NCI-H82 treated with DMSO at 0.1 percent for 48 hours (cell line): ENCODE measurements around the gene TMIGD3.
A peak's percentile ranks its signal among the peaks of the same experiment; 100 is the strongest.

Experiments
- DNase-seq: peaks from one replicate; lab custom pipeline; 2025; ENCODE audit not compliant: unreplicated experiment; lab: John Stamatoyannopoulos, UW

TMIGD3 gene

GRCh38 chr1:111475701-111476100, 27.7 kb downstream of the TMIGD3 start:
- no peak for DNase-seq

GRCh38 chr1:111474521-111474920, 28.9 kb downstream of the TMIGD3 start:
- DNase-seq = no peak

DNA sequence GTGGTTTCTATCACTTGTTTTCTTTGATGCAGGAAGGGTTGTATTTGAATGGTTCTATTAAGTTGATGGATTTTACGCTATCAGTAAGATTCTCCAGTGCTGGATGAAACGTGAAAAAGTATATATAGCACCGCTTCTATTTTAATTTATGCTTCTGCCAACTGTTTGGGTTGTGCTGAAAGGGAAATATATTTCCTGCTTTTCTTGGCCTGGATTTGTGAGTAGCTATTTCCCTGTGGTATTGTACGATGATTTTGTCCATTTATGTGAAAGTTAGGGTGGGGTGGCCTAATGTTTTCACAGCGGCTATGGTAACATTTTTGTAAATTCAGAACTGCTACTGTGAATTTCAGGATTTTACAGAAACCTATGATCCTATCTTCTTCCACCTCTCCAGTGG, 29.3 kb downstream of the TMIGD3 start:
- no peak for DNase-seq

DNA sequence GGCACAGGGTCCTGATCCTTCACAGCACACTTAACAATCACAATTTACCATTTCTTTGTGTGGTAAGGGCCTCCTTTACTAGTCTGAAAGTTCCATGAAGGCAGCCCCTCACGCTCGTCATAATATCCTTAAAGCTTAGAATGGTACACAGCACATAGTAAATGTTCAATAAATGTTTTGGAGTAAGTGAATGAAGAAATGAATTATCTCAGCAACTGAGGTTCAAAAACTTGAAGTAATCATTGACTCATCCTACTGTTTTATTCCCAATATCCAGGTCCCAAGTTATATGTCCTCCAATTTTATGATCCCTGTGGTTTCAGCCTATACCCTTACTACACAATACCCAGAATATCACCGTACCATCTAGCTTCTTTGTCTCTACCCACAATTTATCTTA, 31.9 kb downstream of the TMIGD3 start:
- DNase-seq = no peak

- DNase-seq = no peak
Observed at GRCh38 chr1:111471012-111471411, 32.4 kb downstream of the TMIGD3 start.

DNA sequence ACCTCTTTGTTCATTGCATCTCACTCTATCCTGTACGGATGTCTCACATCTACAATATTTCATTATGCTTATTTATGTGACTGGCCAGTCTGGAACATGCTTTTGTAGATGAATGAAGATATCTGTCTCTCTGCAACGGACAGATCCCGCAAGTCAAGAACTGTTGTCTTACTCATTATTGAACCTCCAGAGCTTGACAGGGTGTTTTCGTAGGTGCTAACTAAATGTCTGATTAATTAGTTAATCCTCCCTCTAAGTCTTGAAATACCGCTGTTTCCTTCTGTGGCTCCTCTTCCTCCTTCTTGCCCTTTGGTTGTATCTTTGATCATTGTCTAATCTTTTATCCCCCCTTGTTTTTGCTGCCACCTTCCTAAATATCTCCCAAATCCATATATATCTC, 32.8 kb downstream of the TMIGD3 start:
- DNase-seq = no peak

GRCh38 chr1:111469539-111469938, 33.9 kb downstream of the TMIGD3 start:
- DNase-seq = no peak

DNA sequence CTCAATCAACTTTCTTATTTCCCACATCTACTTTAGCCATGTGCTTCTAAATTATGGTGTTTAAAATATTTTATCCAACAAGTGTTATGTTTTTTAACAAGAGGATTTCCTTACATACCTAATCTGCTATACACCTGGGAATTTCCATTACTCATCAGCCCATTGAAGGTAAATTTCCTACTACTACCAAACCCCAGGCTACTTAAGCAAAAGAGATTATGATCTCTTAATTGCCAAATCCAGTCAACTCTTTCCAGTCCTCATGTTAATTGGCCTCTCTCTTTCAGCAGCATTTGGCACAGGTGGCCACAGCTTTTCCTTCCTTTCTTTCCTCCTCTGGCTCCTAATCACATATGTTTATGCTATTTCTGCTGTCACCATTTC, 34.7 kb downstream of the TMIGD3 start:
- DNase-seq = peak; percentile 94

DNA sequence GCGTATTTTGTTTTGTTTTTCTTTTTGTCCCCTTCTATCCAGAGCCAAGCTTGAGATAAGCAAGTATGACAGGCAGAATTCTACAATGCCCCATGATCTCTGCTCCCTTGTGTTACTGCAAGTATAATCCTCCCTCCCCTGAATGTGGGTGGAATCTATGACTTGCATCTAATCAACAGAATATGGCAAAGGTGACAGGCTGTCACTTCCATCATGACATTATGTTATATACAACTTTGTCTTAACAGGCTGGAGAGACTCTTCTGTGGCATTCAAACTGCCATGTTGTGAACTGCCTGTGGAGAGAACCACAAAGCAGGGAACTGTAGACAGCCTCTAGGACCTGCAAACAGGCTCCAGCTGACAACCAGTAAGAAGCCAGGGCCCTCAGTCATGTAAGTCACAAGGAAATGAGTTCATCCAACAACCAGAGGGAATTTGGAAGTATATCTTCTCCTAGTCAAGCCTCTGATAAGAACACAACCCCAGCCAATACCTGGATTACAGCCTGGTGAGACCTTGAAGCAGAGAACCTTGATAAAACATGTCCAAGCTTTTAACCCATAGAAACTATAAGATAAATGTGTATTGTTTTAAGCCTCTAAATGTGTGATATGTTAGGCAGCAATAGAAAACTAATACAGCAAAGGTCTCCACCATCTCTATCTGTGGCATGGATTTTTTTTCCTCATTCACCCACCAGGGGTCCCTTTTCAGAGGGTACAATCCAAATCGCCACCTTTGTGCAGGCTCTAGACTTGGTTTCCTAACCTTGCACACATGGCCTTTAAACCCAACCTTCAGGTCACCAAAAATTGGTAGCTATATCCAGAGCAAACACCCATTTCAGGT, 35.3 kb downstream of the TMIGD3 start:
- no peak for DNase-seq

DNA sequence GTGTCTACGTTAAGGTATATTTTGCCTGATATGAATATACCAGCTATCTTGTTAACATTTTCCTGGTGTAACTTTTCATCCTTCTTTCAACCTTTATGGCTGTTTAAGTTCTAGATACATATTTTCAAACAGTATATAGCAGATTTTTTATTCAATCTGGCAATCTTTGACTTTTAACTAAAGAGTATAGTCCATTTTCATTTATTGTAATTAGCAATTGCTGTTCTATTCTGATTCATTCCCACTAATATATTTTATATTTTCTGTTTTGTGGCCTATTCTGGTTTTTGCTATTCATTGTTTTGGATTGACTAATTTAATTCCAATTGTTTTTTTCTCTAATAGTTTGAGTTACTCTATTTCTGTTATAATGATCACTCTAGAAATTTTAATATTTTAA, 37.0 kb downstream of the TMIGD3 start:
- no peak for DNase-seq

GRCh38 chr1:111465754-111466153, 37.7 kb downstream of the TMIGD3 start:
- no peak for DNase-seq

DNA sequence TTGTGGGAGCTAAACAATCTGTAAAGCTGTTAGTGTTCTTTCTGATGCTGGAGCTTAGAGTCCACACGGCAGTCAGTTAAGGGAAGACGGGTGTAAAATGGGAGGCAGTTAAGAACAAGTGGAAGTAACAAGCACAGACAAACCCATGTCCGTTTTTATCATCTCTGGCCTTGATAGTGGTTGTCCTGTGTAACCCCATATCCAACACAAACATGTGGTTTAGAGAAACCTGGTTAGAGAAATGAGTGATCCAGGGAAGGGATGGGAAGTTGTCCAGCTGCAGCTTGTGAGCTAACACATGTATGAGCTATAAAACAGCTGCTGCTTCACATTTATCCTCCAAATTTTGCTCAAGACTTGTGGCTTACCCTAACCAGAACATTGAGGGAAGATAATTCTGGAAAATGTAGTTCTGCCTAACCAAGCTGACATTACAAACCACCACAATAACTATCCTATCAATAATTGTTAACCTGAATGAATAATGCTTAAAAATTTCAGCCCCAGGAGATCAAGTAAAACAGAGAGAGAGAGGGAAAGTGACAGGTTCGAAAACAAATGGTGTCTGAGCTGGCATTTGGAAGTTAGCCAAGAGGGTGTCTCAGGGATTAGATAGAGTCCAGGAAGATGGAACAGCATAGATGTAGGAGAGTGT, 40.3 kb downstream of the TMIGD3 start:
- peak; percentile 67 for DNase-seq

GRCh38 chr1:111462370-111463028, 40.9 kb downstream of the TMIGD3 start:
- DNase-seq = no peak

- DNase-seq = no peak
Observed at GRCh38 chr1:111461765-111462164, 41.7 kb downstream of the TMIGD3 start.

- DNase-seq = no peak
Observed at GRCh38 chr1:111455642-111456031, 47.8 kb downstream of the TMIGD3 start.

GRCh38 chr1:111454859-111455641, 48.4 kb downstream of the TMIGD3 start:
- no peak for DNase-seq

DNA sequence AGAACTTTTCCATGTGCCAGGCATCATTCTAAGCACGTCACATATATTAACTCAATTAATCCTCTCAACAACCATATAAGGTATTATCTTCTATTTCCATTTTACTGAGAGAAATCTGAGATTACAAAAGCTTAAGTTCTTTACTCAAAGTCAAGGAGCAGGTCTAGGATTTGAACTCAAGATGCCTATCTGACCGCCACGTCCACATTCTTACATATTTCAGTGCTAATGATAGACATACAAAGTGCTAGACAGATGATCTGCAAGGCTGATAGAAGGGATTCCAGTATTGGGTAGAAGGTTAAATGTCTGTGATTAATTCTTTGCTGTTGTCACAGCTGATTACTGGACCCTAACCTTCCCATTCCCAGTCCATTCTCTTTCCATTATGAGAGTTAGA, 49.7 kb downstream of the TMIGD3 start:
- no peak for DNase-seq

- DNase-seq = no peak
Observed at GRCh38 chr1:111452581-111452980, 50.9 kb downstream of the TMIGD3 start.

DNA sequence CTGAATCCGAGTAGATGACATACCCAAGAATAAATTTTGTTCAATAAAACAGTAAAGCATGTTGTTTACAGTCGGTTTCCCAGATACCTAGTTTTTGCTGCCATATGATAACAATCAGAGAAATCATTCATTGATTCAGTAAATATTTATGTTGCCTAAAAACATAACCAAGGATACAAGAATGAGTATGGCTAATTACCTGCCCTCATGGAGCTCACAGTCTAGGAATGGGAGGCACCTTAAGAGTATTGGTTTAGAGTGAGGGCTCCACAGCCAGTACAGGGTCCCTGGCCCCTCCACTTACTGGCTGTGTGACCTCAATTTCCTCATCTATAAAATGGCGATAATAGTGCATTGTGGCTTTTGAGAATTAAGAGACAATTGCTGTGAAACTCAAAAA, 53.2 kb downstream of the TMIGD3 start:
- no peak for DNase-seq

GRCh38 chr1:111449703-111450017, 53.8 kb downstream of the TMIGD3 start:
- DNase-seq = no peak

GRCh38 chr1:111448918-111449702, 54.3 kb downstream of the TMIGD3 start, which contains the start of the genes ATP5PB and WDR77:
Gene ATP5PB, plus strand, starts transcription at chr1:111449464. Its CDS starts 78 bp downstream, at chr1:111449542.
Gene WDR77, minus strand, starts transcription at chr1:111449256. Its CDS starts 87 bp downstream, at chr1:111449169.
- DNase-seq = peak; percentile 99
